ENCODE measurements around the gene PLA2G15. TPM values are rescaled to one million over a fixed set of nuclear protein-coding genes. Genes with fewer than 3 reads are reported as not detected.

PLA2G15 gene
- total and polyA plus RNA-seq, 2 experiments from 2014 or later, result 24.2 to 31.7 TPM

GRCh38 chr16:68285683-68286082 is 40.5 kb downstream of the PLA2G15 start:
- H3K79me2 ChIP-seq, result peaks cover 10% of the 10 kb centered on the region
- H3K4me1 ChIP-seq (ENCODE audit: insufficient read depth), result no peaks in the 10 kb centered on the region
- TF ChIP-seq CTCF (IDR thresholded peaks at IDR 0.05; ENCODE audit: poor library complexity) (no peak), EZH2phosphoT487 (IDR thresholded peaks at IDR 0.05; ENCODE audit: low read depth, severe bottlenecking, unreplicated experiment) (no peak), EZH2 (IDR thresholded peaks at IDR 0.05; ENCODE audit: borderline replicate concordance) (no peak)
- DNase-seq (ENCODE audit: low spot score), result no peak
- no peak overlapping the region for H2AFZ ChIP-seq
- H4K20me1 ChIP-seq (ENCODE audit: insufficient read depth, poor library complexity, severe bottlenecking), result no peaks in the 10 kb centered on the region
- H3K9me3 ChIP-seq (ENCODE audit: low read depth), result no peaks in the 10 kb centered on the region
- no peak overlapping the region for H3K4me3 ChIP-seq
- WGBS (ENCODE audit: low lambda C conversion rate, missing lambda C conversion rate), result 100% methylated on average over 3 of the region's 3 CpGs
- no peak overlapping the region for H3K4me2 ChIP-seq
- no peak overlapping the region for H3K27ac ChIP-seq
- no peaks in the 10 kb centered on the region for H3K27me3 ChIP-seq
- H3K9me2 ChIP-seq (replicated peaks; ENCODE audit: insufficient read depth), result no peaks in the 10 kb centered on the region
- no peaks in the 10 kb centered on the region for H3K36me3 ChIP-seq (replicated peaks; ENCODE audit: insufficient read depth, low read depth)

GRCh38 chr16:68286153-68287074 is 41.2 kb downstream of the PLA2G15 start:
- no peaks in the 10 kb centered on the region for H3K9me2 ChIP-seq (replicated peaks; ENCODE audit: insufficient read depth)
- H3K4me1 ChIP-seq (ENCODE audit: insufficient read depth), result no peaks in the 10 kb centered on the region
- H3K36me3 ChIP-seq (replicated peaks; ENCODE audit: insufficient read depth, low read depth), result no peaks in the 10 kb centered on the region
- no peak overlapping the region for H3K4me3 ChIP-seq
- H2AFZ ChIP-seq, result no peak overlapping the region
- no peak for TF ChIP-seq EZH2phosphoT487 (IDR thresholded peaks at IDR 0.05; ENCODE audit: low read depth, severe bottlenecking, unreplicated experiment)
- H3K79me2 ChIP-seq, result peaks cover 10% of the 10 kb centered on the region
- no peaks in the 10 kb centered on the region for H4K20me1 ChIP-seq (ENCODE audit: insufficient read depth, poor library complexity, severe bottlenecking)
- no peaks in the 10 kb centered on the region for H3K9me3 ChIP-seq (ENCODE audit: low read depth)
- DNase-seq (ENCODE audit: low spot score), result no peak
- 95% methylated on average over 11 of the region's 12 CpGs for WGBS (ENCODE audit: low lambda C conversion rate, missing lambda C conversion rate)
- H3K27me3 ChIP-seq, result no peaks in the 10 kb centered on the region
- no peak overlapping the region for H3K4me2 ChIP-seq
- no peak overlapping the region for H3K27ac ChIP-seq

GRCh38 chr16:68287276-68288251 is 42.4 kb downstream of the PLA2G15 start:
- Histone ChIP-seq H3K4me3 (no peak overlapping the region), H3K36me3 (replicated peaks; ENCODE audit: insufficient read depth, low read depth) (no peaks in the 10 kb centered on the region), H2AFZ (no peak overlapping the region), H3K27ac (no peak overlapping the region), H3K9me2 (replicated peaks; ENCODE audit: insufficient read depth) (no peaks in the 10 kb centered on the region), H3K79me2 (peaks cover 10% of the 10 kb centered on the region), H3K27me3 (no peaks in the 10 kb centered on the region), H3K4me2 (no peak overlapping the region), H3K4me1 (ENCODE audit: insufficient read depth) (no peaks in the 10 kb centered on the region), H4K20me1 (ENCODE audit: insufficient read depth, poor library complexity, severe bottlenecking) (no peaks in the 10 kb centered on the region), H3K9me3 (ENCODE audit: low read depth) (no peaks in the 10 kb centered on the region)
- TF ChIP-seq CTCF (IDR thresholded peaks at IDR 0.05; ENCODE audit: poor library complexity), result no peak
- TF ChIP-seq EZH2phosphoT487 (IDR thresholded peaks at IDR 0.05; ENCODE audit: low read depth, severe bottlenecking, unreplicated experiment), result no peak
- TF ChIP-seq EZH2 (IDR thresholded peaks at IDR 0.05; ENCODE audit: borderline replicate concordance), result no peak
- WGBS (ENCODE audit: low lambda C conversion rate, missing lambda C conversion rate), result 96% methylated on average over 11 of the region's 11 CpGs
- DNase-seq (ENCODE audit: low spot score), result no peak

Data from hepatocyte (in vitro differentiated cells).